HepG2 (cell line): Measurements from ENCODE around the gene NAPEPLD. TPM values are rescaled to one million over a fixed set of nuclear protein-coding genes. Genes with fewer than 3 reads are reported as not detected.

Experiments
- BCL6 ChIP-seq: IDR thresholded peaks from 2 replicates; pipeline ENCODE4 v1.6.1; 2016; ENCODE audit warnings: missing genetic modification reagents, missing compliant biosample characterization
- HNRNPUL1 ChIP-seq: fragments of 200-400 bp; formaldehyde crosslinking; IDR thresholded peaks from 2 replicates; pipeline ENCODE4 v1.6.1; 2017; ENCODE audit warnings: low read depth, mild to moderate bottlenecking, low read length, moderate library complexity
- KDM6A ChIP-seq: IDR thresholded peaks from 2 replicates; pipeline ENCODE4 v1.6.1; 2016; ENCODE audit warnings: low read depth
- PATZ1 ChIP-seq: sonication (generic); formaldehyde crosslinking; IDR thresholded peaks from 2 replicates; pipeline ENCODE4 v1.4.0; 2020; ENCODE audit warnings: missing genetic modification reagents
- PLSCR1 ChIP-seq: sonication (generic); formaldehyde crosslinking; IDR thresholded peaks from 2 replicates; pipeline ENCODE4 v1.5.0; 2020; ENCODE audit warnings: missing genetic modification reagents, mild to moderate bottlenecking, borderline replicate concordance
- RBFOX2 ChIP-seq: fragments of 200-400 bp; formaldehyde crosslinking; IDR thresholded peaks from 2 replicates; pipeline ENCODE4 v1.6.1; 2017; ENCODE audit warnings: low read depth, mild to moderate bottlenecking, low read length
- ZNF446 ChIP-seq: sonication (generic); formaldehyde crosslinking; IDR thresholded peaks from 2 replicates; pipeline ENCODE4 v1.5.0; 2020; ENCODE audit warnings: mild to moderate bottlenecking, missing genetic modification reagents
- ZNF550 ChIP-seq: sonication (generic); formaldehyde crosslinking; IDR thresholded peaks from 2 replicates; pipeline ENCODE4 v1.4.0; 2020; ENCODE audit warnings: mild to moderate bottlenecking, missing genetic modification reagents, borderline replicate concordance
- polyA plus RNA-seq, 8 experiments: library from polyadenylated mRNA; depleted of rRNA in 3 of 8; stranded (reverse) in 7 of 8; unstranded in 1 of 8; fragments of >200 nt; fragmentation: Illumina TruSeq in 4 of 8; extraction: Trizol in 4 of 8; gene quantifications; 2 replicates each; pipeline versions ENCODE4 v1.2.1 to v1.2.3, GENCODE V29; 2011 to 2016; ENCODE audit warnings: low read depth in 4 of 8, missing spikeins in 1 of 8, mixed read lengths in 1 of 8; ENCODE audit not compliant: insufficient read depth in 1 of 8
- total RNA-seq, 5 experiments: library from RNA; depleted of rRNA; stranded (reverse); fragments of >200 nt; fragmentation: Illumina TruSeq; extraction: Trizol; gene quantifications; 2 replicates each; pipeline ENCODE4 v1.2.3, GENCODE V29; 2016; ENCODE audit warnings: low read depth in 1 of 5
- TF ChIP-seq, protein P1 (sequence below): sonication (generic); formaldehyde crosslinking; IDR thresholded peaks from 2 replicates; pipeline ENCODE4 v1.4.0; 2020; ENCODE audit warnings: missing genetic modification reagents
- TF ChIP-seq, protein P2 (sequence below): sonication (generic); formaldehyde crosslinking; IDR thresholded peaks from 2 replicates; pipeline ENCODE4 v1.5.0; 2020; ENCODE audit warnings: mild to moderate bottlenecking, missing genetic modification reagents
- TF ChIP-seq, protein P3 (sequence below): sonication (generic); formaldehyde crosslinking; IDR thresholded peaks from 2 replicates; pipeline ENCODE4 v1.8.1; 2023; ENCODE audit warnings: mild to moderate bottlenecking, moderate library complexity, missing genetic modification reagents
- TF ChIP-seq, protein P4 (sequence below): sonication (generic); formaldehyde crosslinking; IDR thresholded peaks from 2 replicates; pipeline ENCODE4 v1.5.0; 2020; ENCODE audit warnings: mild to moderate bottlenecking, missing genetic modification reagents
- TF ChIP-seq, protein P5 (sequence below): sonication (generic); formaldehyde crosslinking; IDR thresholded peaks from 2 replicates; pipeline ENCODE4 v1.5.1; 2020; ENCODE audit warnings: mild to moderate bottlenecking, missing genetic modification reagents, moderate library complexity

Gene NAPEPLD
- total and polyA plus RNA-seq, 2 of the 13 experiments (the other 11 are each of a cell fraction or from before 2014, with no cell fraction given) = 3.4 to 5.6 TPM

- no peak for TF ChIP-seq PLSCR1 (CRISPR knock-in tag)
- TF ChIP-seq PATZ1 = peak; percentile 56
- peak; percentile 16; the same call in 1 of the 2 replicates for TF ChIP-seq RBFOX2
- no peak for TF ChIP-seq ZNF550 (CRISPR knock-in tag)
- TF ChIP-seq, protein P1, sequence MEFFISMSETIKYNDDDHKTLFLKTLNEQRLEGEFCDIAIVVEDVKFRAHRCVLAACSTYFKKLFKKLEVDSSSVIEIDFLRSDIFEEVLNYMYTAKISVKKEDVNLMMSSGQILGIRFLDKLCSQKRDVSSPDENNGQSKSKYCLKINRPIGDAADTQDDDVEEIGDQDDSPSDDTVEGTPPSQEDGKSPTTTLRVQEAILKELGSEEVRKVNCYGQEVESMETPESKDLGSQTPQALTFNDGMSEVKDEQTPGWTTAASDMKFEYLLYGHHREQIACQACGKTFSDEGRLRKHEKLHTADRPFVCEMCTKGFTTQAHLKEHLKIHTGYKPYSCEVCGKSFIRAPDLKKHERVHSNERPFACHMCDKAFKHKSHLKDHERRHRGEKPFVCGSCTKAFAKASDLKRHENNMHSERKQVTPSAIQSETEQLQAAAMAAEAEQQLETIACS (CRISPR knock-in tag) = no peak
- 0 out of 2 replicates have a peak, but pooled peaks have one; percentile 2 for TF ChIP-seq KDM6A (CRISPR knock-in tag)
- TF ChIP-seq, protein P2, sequence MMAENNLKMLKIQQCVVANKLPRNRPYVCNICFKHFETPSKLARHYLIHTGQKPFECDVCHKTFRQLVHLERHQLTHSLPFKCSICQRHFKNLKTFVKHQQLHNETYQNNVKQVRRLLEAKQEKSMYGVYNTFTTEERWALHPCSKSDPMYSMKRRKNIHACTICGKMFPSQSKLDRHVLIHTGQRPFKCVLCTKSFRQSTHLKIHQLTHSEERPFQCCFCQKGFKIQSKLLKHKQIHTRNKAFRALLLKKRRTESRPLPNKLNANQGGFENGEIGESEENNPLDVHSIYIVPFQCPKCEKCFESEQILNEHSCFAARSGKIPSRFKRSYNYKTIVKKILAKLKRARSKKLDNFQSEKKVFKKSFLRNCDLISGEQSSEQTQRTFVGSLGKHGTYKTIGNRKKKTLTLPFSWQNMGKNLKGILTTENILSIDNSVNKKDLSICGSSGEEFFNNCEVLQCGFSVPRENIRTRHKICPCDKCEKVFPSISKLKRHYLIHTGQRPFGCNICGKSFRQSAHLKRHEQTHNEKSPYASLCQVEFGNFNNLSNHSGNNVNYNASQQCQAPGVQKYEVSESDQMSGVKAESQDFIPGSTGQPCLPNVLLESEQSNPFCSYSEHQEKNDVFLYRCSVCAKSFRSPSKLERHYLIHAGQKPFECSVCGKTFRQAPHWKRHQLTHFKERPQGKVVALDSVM (CRISPR knock-in tag) = no peak
- no peak for TF ChIP-seq HNRNPUL1
- 0 out of 2 replicates have a peak, but pooled peaks have one; percentile 9 for TF ChIP-seq BCL6 (CRISPR knock-in tag)
- TF ChIP-seq, protein P3, sequence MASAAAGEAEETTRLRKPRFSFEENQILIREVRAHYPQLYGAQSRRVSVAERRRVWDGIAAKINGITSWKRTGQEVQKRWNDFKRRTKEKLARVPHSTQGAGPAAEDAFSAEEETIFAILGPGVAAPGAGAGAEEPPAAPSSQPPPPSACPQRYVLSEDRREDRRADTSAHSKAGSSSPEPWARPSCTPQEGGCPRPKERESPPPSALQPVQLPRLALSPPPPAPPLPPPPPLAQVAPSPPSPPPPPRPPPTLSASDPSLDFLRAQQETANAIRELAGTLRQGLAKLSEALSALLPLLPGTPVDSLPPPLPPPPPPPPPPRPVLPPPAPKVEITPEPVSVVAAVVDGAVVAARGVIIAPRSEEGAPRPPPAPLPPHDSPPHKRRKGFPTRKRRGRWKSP (CRISPR knock-in tag) = no peak; the same call in 1 of the 2 replicates
- TF ChIP-seq, protein P4, sequence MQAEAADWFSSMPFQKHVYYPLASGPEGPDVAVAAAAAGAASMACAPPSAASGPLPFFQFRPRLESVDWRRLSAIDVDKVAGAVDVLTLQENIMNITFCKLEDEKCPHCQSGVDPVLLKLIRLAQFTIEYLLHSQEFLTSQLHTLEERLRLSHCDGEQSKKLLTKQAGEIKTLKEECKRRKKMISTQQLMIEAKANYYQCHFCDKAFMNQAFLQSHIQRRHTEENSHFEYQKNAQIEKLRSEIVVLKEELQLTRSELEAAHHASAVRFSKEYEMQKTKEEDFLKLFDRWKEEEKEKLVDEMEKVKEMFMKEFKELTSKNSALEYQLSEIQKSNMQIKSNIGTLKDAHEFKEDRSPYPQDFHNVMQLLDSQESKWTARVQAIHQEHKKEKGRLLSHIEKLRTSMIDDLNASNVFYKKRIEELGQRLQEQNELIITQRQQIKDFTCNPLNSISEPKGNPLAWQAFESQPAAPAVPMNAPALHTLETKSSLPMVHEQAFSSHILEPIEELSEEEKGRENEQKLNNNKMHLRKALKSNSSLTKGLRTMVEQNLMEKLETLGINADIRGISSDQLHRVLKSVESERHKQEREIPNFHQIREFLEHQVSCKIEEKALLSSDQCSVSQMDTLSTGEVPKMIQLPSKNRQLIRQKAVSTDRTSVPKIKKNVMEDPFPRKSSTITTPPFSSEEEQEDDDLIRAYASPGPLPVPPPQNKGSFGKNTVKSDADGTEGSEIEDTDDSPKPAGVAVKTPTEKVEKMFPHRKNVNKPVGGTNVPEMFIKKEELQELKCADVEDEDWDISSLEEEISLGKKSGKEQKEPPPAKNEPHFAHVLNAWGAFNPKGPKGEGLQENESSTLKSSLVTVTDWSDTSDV = no peak; the same call in 1 of the 2 replicates
- TF ChIP-seq ZNF446 = no peak
- TF ChIP-seq, protein P5, sequence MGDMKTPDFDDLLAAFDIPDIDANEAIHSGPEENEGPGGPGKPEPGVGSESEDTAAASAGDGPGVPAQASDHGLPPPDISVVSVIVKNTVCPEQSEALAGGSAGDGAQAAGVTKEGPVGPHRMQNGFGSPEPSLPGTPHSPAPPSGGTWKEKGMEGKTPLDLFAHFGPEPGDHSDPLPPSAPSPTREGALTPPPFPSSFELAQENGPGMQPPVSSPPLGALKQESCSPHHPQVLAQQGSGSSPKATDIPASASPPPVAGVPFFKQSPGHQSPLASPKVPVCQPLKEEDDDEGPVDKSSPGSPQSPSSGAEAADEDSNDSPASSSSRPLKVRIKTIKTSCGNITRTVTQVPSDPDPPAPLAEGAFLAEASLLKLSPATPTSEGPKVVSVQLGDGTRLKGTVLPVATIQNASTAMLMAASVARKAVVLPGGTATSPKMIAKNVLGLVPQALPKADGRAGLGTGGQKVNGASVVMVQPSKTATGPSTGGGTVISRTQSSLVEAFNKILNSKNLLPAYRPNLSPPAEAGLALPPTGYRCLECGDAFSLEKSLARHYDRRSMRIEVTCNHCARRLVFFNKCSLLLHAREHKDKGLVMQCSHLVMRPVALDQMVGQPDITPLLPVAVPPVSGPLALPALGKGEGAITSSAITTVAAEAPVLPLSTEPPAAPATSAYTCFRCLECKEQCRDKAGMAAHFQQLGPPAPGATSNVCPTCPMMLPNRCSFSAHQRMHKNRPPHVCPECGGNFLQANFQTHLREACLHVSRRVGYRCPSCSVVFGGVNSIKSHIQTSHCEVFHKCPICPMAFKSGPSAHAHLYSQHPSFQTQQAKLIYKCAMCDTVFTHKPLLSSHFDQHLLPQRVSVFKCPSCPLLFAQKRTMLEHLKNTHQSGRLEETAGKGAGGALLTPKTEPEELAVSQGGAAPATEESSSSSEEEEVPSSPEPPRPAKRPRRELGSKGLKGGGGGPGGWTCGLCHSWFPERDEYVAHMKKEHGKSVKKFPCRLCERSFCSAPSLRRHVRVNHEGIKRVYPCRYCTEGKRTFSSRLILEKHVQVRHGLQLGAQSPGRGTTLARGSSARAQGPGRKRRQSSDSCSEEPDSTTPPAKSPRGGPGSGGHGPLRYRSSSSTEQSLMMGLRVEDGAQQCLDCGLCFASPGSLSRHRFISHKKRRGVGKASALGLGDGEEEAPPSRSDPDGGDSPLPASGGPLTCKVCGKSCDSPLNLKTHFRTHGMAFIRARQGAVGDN (CRISPR knock-in tag) = peak; percentile 56
Observed at GRCh38 chr7:103075337-103075918, 73.5 kb downstream of the NAPEPLD start (continued).
